ENCODE measurements around the gene ARL4D.

ARL4D gene

GRCh38 chr17:43363181-43363925 is 35.4 kb upstream of the ARL4D start (continued):
- TF ChIP-seq ZNF529 (tag by site-specific recombination; IDR thresholded peaks at IDR 0.05; ENCODE audit: insufficient replicate concordance) = no peak
- no peak for TF ChIP-seq ZNF544 (tag by site-specific recombination; IDR thresholded peaks at IDR 0.05)
- no peak for TF ChIP-seq ZSCAN16 (tag by site-specific recombination; IDR thresholded peaks at IDR 0.05)
- no peak for TF ChIP-seq ZNF18 (tag by site-specific recombination; IDR thresholded peaks at IDR 0.05)
- no peak for TF ChIP-seq ZNF248 (tag by site-specific recombination; IDR thresholded peaks at IDR 0.05)
- TF ChIP-seq FEZF1 (tag by site-specific recombination; IDR thresholded peaks at IDR 0.05) = no peak
- no peak for TF ChIP-seq SALL2 (tag by site-specific recombination; IDR thresholded peaks at IDR 0.05; ENCODE audit: borderline replicate concordance)

GRCh38 chr17:43363926-43364285 is 34.9 kb upstream of the ARL4D start:
- CTCF ChIA-PET = interaction anchor here (0.7 to 4.2 kb wide), 2 partner anchors 25 to 30 kb away, joined by 4 to 12 read pairs; no protein-coding TSS in a partner anchor

More at GRCh38 chr17:43363926-43364285, 34.9 kb upstream of the ARL4D start:
- Histone ChIP-seq H3K36me3 (ENCODE audit: control insufficient read depth in 2 of 2, insufficient read depth in 1 of 2, low read length in 2 of 2) (no peaks in the 10 kb centered on the region), H3K4me3 (ENCODE audit: low read depth, low read length) (no peak overlapping the region), H3K4me1 (ENCODE audit: control insufficient read depth, insufficient read depth, low read length) (peaks cover 6% of the 10 kb centered on the region; the same call in 1 of the 2 replicates), H3K9me3 (ENCODE audit: control insufficient read depth, insufficient read depth, low read depth, low read length) (no peaks in the 10 kb centered on the region), H3K27ac (ENCODE audit: extremely low read depth, low read depth, low read length) (no peak overlapping the region)
- POLR2A ChIA-PET = no interaction called here
- TF ChIP-seq OVOL3 (tag by site-specific recombination; IDR thresholded peaks at IDR 0.05) (no peak), ZBTB8A (tag by site-specific recombination; IDR thresholded peaks at IDR 0.05) (no peak), TRIM28 (IDR thresholded peaks at IDR 0.05; ENCODE audit: borderline replicate concordance, low read length) (no peak), PRDM10 (tag by site-specific recombination; IDR thresholded peaks at IDR 0.05) (no peak), ZNF621 (tag by site-specific recombination; IDR thresholded peaks at IDR 0.05) (no peak), ZNF704 (tag by site-specific recombination; IDR thresholded peaks at IDR 0.05) (no peak), MEIS1 (CRISPR knock-in tag; IDR thresholded peaks at IDR 0.05; ENCODE audit: borderline replicate concordance) (no peak), GLI4 (tag by site-specific recombination; IDR thresholded peaks at IDR 0.05) (no peak), ZNF596 (tag by site-specific recombination; IDR thresholded peaks at IDR 0.05) (no peak), WT1 (tag by site-specific recombination; IDR thresholded peaks at IDR 0.05) (no peak), HOXC10 (CRISPR knock-in tag; IDR thresholded peaks at IDR 0.05) (no peak)

All from HEK293 (cell line).